HCT116 (cell line): ENCODE measurements around the gene PTPRR. TPM values are rescaled to one million over a fixed set of nuclear protein-coding genes. Genes with fewer than 3 reads are reported as not detected.

Source experiments
- ATAC-seq: fragments of 200-7000 bp; cut with Tn5 transposase; 2 replicates; pipeline ENCODE4 v1.9.1; 2020; ENCODE audit warnings: mild to moderate bottlenecking, moderate library complexity
- BruUV-seq: library from RNA; stranded (reverse); fragments of 400-500 nt; replicated peaks from 2 replicates; lab custom pipeline; 2021; lab: Mats Ljungman, UMichigan
- CTCF ChIA-PET: fragments of 300-600 bp; sonication (Branson Sonifier 250); formaldehyde crosslinking; loops from one replicate; lab custom pipeline; 2021; ENCODE audit warnings: antibody characterized with exemption; lab: Charles Lee
- POLR2A ChIA-PET: fragments of 300-600, 350-600 bp; sonication (Branson Sonifier 250); formaldehyde crosslinking; loops from one replicate; lab custom pipeline; 2021; ENCODE audit warnings: antibody characterized with exemption; lab: Charles Lee
- RAD21 ChIA-PET, 2 experiments: fragments of 300-600 bp; sonication (Branson Sonifier 250); formaldehyde crosslinking; loops; one replicate each; lab custom pipeline; 2023; ENCODE audit warnings: low total read pairs in 2 of 2; ENCODE audit not compliant: uncharacterized antibody in 2 of 2, unreplicated experiment in 2 of 2, low non-redundant PET in 1 of 2; lab: Charles Lee
- DNase-seq: peaks from one replicate; pipeline ENCODE4 v3.0.0-alpha.2; 2010; ENCODE audit warnings: low read depth, low spot score
- H2AFZ ChIP-seq: fragments of 200-600 bp; shearing (Covaris generic), sonication (generic); 2 replicates; pipeline ENCODE4 v1.6.1; 2017; ENCODE audit warnings: low read depth, mixed run types, mixed read lengths, antibody characterized with exemption, low read length; ENCODE audit not compliant: poor library complexity, severe bottlenecking
- H3K27ac ChIP-seq: 2 replicates; pipeline ENCODE4 v1.5.1; 2012; ENCODE audit warnings: low read depth, low read length
- H3K27me3 ChIP-seq: fragments of 200-600 bp; sonication (generic); 2 replicates; pipeline ENCODE4 v1.6.1; 2016; ENCODE audit warnings: mixed run types, low read length, mixed read lengths; ENCODE audit not compliant: insufficient read depth
- H3K36me3 ChIP-seq, 2 experiments: fragments of 200-500 bp in 1 of 2; fragments of 200-600 bp in 1 of 2; sonication (Bioruptor generic) in 1 of 2; sonication (generic) in 1 of 2; 2 replicates each; pipeline versions ENCODE4 v1.5.1 to v1.6.1; 2014 to 2016; ENCODE audit warnings: low read length in 2 of 2, inconsistent platforms in 1 of 2, mixed read lengths in 1 of 2, mixed run types in 1 of 2; ENCODE audit not compliant: insufficient read depth in 2 of 2, control insufficient read depth in 1 of 2
- H3K4me1 ChIP-seq, 2 experiments: fragments of 200-600 bp in 1 of 2; sonication (generic) in 1 of 2; 2 replicates each; pipeline versions ENCODE4 v1.5.1 to v1.6.1; 2012 to 2017; ENCODE audit warnings: low read length in 2 of 2, inconsistent platforms in 1 of 2, mild to moderate bottlenecking in 1 of 2, mixed read lengths in 1 of 2, mixed run types in 1 of 2, moderate library complexity in 1 of 2; ENCODE audit not compliant: insufficient read depth in 2 of 2, control insufficient read depth in 1 of 2
- H3K4me2 ChIP-seq: fragments of 200-600 bp; sonication (generic); 2 replicates; pipeline ENCODE4 v1.6.1; 2017; ENCODE audit warnings: mixed run types, low read length, mixed read lengths
- H3K4me3 ChIP-seq, 2 experiments: fragments of 200-600 bp in 1 of 2; sonication (generic) in 1 of 2; replicated peaks in 1 of 2; 2 replicates each; pipeline ENCODE4 v1.5.1; 2011 to 2016; ENCODE audit warnings: low read length in 2 of 2, control low read depth in 1 of 2, low read depth in 1 of 2, mild to moderate bottlenecking in 1 of 2, mixed read lengths in 1 of 2, mixed run types in 1 of 2
- H3K79me2 ChIP-seq: fragments of 200-600 bp; sonication (generic); 2 replicates; pipeline ENCODE4 v1.6.1; 2017; ENCODE audit warnings: mild to moderate bottlenecking, mixed run types, low read length, moderate library complexity, mixed read lengths; ENCODE audit not compliant: insufficient read depth
- H3K9ac ChIP-seq: fragments of 200-600 bp; sonication (generic); 2 replicates; pipeline ENCODE4 v1.6.1; 2016; ENCODE audit warnings: low read length, mixed read lengths
- H3K9me2 ChIP-seq: fragments of 200-600 bp; sonication (generic), shearing (Covaris generic); 2 replicates; pipeline ENCODE4 v1.6.1; 2017; ENCODE audit warnings: mixed run types, mild to moderate bottlenecking, moderate library complexity; ENCODE audit not compliant: insufficient read depth
- H3K9me3 ChIP-seq, 2 experiments: fragments of 200-500 bp in 1 of 2; fragments of 200-600 bp in 1 of 2; sonication (Bioruptor generic) in 1 of 2; sonication (generic) in 1 of 2; 2 replicates each; pipeline ENCODE4 v1.6.1; 2014 to 2017; ENCODE audit warnings: low read length in 2 of 2, mixed read lengths in 2 of 2, inconsistent platforms in 1 of 2, low read depth in 1 of 2, mild to moderate bottlenecking in 1 of 2, mixed run types in 1 of 2, moderate library complexity in 1 of 2; ENCODE audit not compliant: control insufficient read depth in 1 of 2, insufficient read depth in 1 of 2
- H4K20me1 ChIP-seq: fragments of 200-600 bp; sonication (generic), shearing (Covaris generic); 2 replicates; pipeline ENCODE4 v1.6.1; 2017; ENCODE audit warnings: mixed run types, mild to moderate bottlenecking, moderate library complexity; ENCODE audit not compliant: insufficient read depth
- ATF3 ChIP-seq: IDR thresholded peaks from 2 replicates; pipeline ENCODE4 v1.6.1; 2012
- CEBPB ChIP-seq: IDR thresholded peaks from 2 replicates; pipeline ENCODE4 v1.6.1; 2012; ENCODE audit warnings: low read depth
- EZH2 ChIP-seq: fragments of 200-600 bp; sonication (generic); IDR thresholded peaks from 2 replicates; pipeline ENCODE4 v1.6.1; 2017; ENCODE audit warnings: antibody characterized with exemption, mixed run types
- JUND ChIP-seq: IDR thresholded peaks from 2 replicates; pipeline ENCODE4 v1.6.1; 2012
- POLR2AphosphoS5 ChIP-seq: IDR thresholded peaks from 2 replicates; pipeline ENCODE4 v1.6.1; 2011; ENCODE audit warnings: mild to moderate bottlenecking, low read depth, low read length, moderate library complexity
- RAD21 ChIP-seq: IDR thresholded peaks from 2 replicates; pipeline ENCODE4 v1.6.1; 2012; ENCODE audit warnings: low read depth, mild to moderate bottlenecking
- REST ChIP-seq: IDR thresholded peaks from 2 replicates; pipeline ENCODE4 v1.6.1; 2012; ENCODE audit warnings: low read depth
- ZBTB33 ChIP-seq: IDR thresholded peaks from 2 replicates; pipeline ENCODE4 v1.6.1; 2011; ENCODE audit warnings: mild to moderate bottlenecking, low read length, moderate library complexity; ENCODE audit not compliant: insufficient replicate concordance; ENCODE audit errors: extremely low read depth
- ZFX ChIP-seq: fragments of 450-650 bp; IDR thresholded peaks from 2 replicates; pipeline ENCODE4 v1.6.1; 2017
- ZNF274 ChIP-seq: fragments of 200-500 bp; sonication (Bioruptor generic); IDR thresholded peaks from 2 replicates; pipeline ENCODE4 v1.6.1; 2014; ENCODE audit warnings: mild to moderate bottlenecking, low read depth, low read length, inconsistent platforms
- intact Hi-C: fragments of 100-400 bp; cut with micrococcal nuclease; formaldehyde crosslinking; loops from 2 replicates; pipeline ENCODE4 v1.10.0; 2022
- total RNA-seq: library from RNA; stranded (reverse); gene quantifications from one replicate; pipeline ENCODE4 v1.2.1, GENCODE V29; 2021; ENCODE audit not compliant: unreplicated experiment

PTPRR gene
- total RNA-seq, 1 experiment from 2014 or later = 0.27 TPM

DNA sequence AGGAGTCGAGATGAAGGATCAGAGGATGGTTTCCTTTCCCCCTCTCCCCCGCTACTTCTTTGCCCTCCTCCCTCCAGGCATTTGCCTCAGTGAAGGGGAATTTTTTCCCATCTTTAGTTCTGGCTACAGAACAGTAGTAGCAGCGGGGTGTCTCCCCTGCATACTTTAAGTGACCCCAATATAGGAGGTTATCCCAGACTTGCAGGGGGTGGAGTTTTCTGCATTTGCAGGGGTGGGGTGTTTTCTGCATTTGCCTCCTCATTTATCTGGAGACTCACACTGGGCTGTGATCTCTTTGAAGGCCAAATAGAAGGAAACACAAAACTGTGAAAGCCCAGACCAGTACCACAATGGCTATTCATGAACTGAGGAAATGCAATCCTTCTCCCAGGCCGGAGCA is 303.1 kb downstream of the PTPRR start:
- no peak overlapping the region for H3K9ac ChIP-seq
- POLR2A ChIA-PET = no interaction called here
- H3K4me3 ChIP-seq = no peak overlapping the region
- H3K4me1 ChIP-seq = no peaks in the 10 kb centered on the region
- H2AFZ ChIP-seq = no peak overlapping the region
- H3K27me3 ChIP-seq = no peaks in the 10 kb centered on the region
- CTCF ChIA-PET = no interaction called here
- intact Hi-C loops = no loop called here
- H3K9me2 ChIP-seq = no peaks in the 10 kb centered on the region
- no TSS peak for BruUV-seq
- H3K4me2 ChIP-seq = no peak overlapping the region
- H3K9me3 ChIP-seq = no peaks in the 10 kb centered on the region
- H4K20me1 ChIP-seq = no peaks in the 10 kb centered on the region
- no peak for DNase-seq
- RAD21 ChIA-PET = no interaction called here
- no peak for ATAC-seq
- TF ChIP-seq CEBPB = no peak
- TF ChIP-seq ZNF274 = no peak
- no peak for TF ChIP-seq RAD21
- TF ChIP-seq JUND = no peak
- TF ChIP-seq ATF3 = no peak
- TF ChIP-seq ZBTB33 = no peak
- H3K36me3 ChIP-seq = no peaks in the 10 kb centered on the region
- no peak overlapping the region for H3K27ac ChIP-seq
- no peaks in the 10 kb centered on the region for H3K79me2 ChIP-seq

DNA sequence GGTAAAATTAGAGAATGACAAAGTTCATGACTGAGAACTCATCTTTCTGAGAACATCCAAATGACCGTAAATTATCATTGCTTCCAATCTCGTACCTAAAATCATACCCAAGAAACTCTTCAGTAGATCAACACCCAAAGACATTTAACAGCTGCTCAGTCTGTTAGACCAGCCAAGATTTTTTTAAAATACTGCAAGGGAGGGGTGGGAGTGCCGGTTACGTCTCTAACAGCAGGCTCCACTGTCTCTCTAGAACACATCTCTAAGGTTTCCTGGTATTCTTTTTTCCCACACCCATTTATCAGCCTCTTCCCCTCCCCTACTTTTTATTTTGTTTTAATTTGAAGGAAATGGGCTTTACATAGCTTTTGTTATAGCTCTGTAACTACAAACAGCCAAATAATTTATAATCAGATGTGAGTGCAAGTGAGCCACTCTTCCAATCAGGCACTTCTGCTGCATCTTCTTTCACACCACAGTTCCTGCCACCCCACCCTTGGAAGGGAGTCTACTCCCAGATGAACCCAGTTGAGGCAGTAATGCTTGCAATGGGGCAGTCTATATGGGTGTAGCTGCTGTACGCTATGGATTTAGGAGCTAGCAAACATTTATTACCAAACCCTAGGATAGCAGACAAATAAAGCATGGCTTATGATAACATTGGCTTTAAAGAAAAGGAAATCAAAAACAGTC is 305.2 kb downstream of the PTPRR start:
- no peaks in the 10 kb centered on the region for H3K27me3 ChIP-seq
- no peak overlapping the region for H3K4me2 ChIP-seq
- H3K79me2 ChIP-seq = no peaks in the 10 kb centered on the region
- no peaks in the 10 kb centered on the region for H3K4me1 ChIP-seq
- H3K27ac ChIP-seq = no peak overlapping the region
- ATAC-seq (no peak), DNase-seq (no peak)
- no peak overlapping the region for H2AFZ ChIP-seq
- intact Hi-C loops = no loop called here
- no peak overlapping the region for H3K9ac ChIP-seq
- no peak for TF ChIP-seq ZNF274
- TF ChIP-seq REST = no peak
- TF ChIP-seq ZBTB33 = no peak
- no peak for TF ChIP-seq ZFX
- no peak for TF ChIP-seq POLR2AphosphoS5
- no peak for TF ChIP-seq CEBPB
- no peak for TF ChIP-seq JUND
- TF ChIP-seq EZH2 = no peak
- no peaks in the 10 kb centered on the region for H4K20me1 ChIP-seq
- ChIA-PET CTCF (no interaction called here), RAD21 (no interaction called here), POLR2A (no interaction called here)
- no peaks in the 10 kb centered on the region for H3K9me2 ChIP-seq
- BruUV-seq = no TSS peak
- H3K36me3 ChIP-seq = no peaks in the 10 kb centered on the region
- H3K4me3 ChIP-seq = no peak overlapping the region
- no peaks in the 10 kb centered on the region for H3K9me3 ChIP-seq
